Measurements from ENCODE around the gene CCDC149.
"Not testable (repeated sequence)": the region's sequence is repeated elsewhere in the genome, so short reads cannot be mapped to it uniquely, and the experiment has no call there.

The CCDC149 gene

DNA sequence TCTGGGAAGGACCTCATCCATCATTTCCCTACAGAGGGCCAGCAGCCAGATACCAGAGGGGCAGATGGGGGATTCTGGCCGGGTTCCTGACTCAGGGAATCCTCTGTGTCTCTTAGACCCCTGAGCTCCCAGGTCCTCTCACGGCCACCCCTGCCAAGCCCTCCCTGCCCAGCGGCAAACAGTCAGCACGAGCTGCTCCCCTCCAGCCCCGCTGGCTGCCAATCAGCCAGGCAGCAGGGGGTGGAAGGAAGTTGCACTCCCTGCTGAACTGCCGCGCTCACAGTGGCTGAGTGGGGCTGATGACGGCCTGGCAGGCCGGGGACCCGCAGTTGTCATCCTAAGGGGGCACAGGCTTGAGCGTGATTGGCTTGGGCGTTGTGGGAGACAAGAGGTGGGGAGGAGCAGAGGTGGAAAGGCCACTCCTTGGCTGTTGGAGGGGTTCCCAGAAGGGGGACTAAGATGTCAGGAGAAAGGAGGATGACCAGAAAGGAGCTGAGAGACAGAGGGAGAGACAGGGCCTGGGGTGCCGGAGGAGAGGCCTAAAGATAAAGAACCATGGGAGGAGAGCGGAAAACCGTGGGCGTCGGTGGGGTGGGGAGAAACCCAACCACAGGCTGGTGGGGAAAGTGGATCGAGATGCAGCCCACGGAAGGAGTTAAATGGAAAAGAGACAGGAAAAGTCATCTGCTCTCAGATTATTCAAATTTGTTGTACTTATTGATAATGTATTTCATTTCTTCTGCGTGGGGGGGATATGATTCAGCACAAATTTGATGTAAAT lies 4.4 kb upstream of the CCDC149 start:
- DNase-seq (ENCODE audit: low read depth, low spot score), result peak; percentile 57

- DNase-seq (ENCODE audit: low read depth, low spot score), result peak; percentile 28
Measured at GRCh38 chr4:24915121-24915922, 2.5 kb upstream of the CCDC149 start.

DNA sequence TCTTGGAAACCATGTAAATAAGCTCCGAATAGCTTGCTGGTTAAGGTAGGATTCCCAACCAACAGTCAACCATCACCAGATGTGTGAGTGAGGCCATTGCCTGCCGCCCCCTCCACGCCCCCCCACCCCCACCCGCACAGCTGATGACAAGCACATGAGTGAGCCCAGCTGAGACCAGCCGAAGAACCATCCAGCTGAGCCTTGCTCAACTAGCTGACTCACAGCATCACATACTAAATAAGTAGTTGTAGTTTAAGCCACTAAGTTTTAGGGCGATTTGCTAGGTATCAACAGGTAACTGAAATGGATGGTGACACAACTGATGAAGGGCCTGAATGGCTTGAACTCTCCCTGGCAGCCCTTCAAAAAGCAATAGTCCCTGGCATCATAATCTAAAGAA lies 1.6 kb upstream of the CCDC149 start:
- no peak for DNase-seq (ENCODE audit: low read depth, low spot score)

DNA sequence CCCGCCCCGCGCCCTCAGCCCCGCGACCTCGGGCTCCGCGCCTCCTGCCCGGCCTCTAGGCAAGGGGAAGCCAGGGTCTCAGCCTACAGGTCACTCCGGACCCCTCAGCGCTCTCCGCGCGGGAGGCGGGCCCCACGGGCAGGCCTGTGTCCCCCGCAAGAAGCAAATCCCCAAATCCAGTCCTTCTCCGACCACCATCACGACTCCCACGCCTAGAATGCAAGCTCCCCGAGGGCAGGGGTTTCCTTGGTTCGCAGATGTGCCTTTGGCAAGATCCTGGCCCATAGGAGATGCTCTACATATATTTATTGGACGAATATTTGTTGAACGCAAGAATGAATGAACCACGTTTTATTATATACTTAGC lies 260 bp upstream of the CCDC149 start:
- DNase-seq (ENCODE audit: low read depth, low spot score), result no peak

GRCh38 chr4:24910499-24910898 lies 2.3 kb downstream of the CCDC149 start:
- DNase-seq (ENCODE audit: low read depth, low spot score), result no peak

DNA sequence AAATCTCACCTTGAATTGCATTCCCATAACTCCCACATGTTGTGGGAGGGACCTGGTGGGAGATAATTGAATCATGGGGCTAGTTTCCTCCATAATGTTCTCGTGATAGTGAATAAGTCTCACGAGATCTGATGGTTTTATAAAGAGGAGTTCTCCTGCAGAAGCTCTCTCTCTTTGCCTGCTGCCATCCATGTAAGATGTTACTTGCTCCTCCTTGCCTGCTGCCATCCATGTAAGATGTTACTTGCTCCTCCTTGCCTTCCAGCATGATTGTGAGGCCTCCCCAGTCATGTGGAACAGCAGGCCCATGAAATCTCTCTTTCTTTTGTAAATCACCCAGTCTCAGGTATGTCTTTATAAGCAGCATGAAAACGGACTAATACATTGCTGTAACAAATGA lies 3.2 kb downstream of the CCDC149 start:
- DNase-seq (ENCODE audit: low read depth, low spot score), result not testable (repeated sequence)

DNA sequence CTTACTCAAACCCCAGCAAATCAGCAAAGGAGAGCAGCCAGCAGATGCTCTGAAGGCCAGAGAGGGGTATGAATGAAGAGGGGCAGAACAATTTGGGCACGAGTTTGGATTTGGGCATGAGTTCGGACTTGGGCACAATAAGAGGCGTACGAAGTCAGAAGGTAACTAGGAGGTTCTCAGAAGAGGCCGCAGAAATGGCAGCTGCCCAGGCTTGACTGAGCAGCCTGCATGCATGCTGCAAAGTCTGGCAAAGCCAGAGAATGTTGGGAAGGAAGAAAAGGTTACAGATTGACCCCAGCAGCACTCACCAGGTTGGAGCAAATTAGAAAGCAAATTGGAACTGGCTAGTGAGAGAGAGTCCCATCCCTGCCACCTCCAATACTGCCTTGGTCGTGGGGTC lies 15.2 kb downstream of the CCDC149 start:
- no peak for DNase-seq (ENCODE audit: low read depth, low spot score)

DNA sequence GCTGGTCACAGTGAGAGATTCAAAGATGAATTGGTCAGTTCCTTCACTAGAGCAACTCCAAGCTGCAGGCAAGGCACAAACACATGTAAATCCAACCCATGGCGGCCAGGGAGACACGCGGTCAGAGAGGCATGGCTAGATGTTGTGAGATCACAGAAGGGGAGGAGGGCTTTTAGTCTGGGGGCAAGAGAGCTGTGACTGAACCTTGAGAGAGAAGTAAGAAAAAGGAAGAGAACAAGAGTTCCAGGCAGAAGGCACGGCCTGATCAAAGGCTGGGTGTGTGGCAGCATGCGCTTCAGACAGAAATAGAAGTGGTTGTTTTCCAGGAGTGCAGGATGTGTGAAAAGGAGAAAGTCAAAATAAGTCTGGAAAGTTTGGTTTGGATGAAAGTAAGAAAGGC lies 15.9 kb downstream of the CCDC149 start:
- DNase-seq (ENCODE audit: low read depth, low spot score), result no peak

DNA sequence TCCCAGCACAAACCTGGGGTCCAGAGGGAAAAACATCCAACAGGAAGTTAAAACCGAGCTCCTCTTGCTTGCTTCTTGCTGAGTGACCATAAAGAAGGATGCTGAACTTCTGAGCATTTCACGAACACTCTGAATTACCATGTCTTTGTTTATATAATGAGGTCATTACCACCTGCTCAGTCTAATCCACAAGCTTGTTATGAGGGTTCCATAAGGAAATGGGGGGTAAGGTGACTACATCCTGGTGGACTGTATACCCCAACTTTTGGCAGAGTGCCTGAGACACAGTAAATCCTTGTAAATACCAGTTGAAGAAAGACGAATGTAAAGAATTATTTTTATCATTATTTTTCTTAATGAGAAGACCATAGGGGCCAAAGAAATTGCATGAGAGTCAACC lies 16.8 kb downstream of the CCDC149 start:
- no peak for DNase-seq (ENCODE audit: low read depth, low spot score)

- no peak for DNase-seq (ENCODE audit: low read depth, low spot score)
Measured at GRCh38 chr4:24895461-24895860, 17.4 kb downstream of the CCDC149 start.

DNA sequence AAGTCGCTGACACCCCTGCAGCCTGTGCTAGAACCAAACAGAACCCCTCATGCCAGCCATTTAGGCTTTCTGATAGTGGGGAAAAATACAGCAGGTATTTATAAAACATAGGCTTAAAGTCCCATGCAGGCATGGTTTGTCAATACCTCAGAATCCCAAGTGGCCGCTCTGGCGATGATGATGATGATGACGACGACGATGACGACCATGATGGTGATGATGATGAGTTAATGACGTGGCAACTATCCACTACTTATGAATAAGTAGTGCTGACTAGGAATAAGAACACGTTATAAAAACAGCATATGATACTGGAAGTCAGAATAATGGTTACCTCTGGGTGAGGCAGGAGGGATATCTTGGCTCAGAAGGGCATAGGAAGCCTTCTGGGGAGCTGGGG lies 18.0 kb downstream of the CCDC149 start:
- DNase-seq (ENCODE audit: low read depth, low spot score), result no peak

DNA sequence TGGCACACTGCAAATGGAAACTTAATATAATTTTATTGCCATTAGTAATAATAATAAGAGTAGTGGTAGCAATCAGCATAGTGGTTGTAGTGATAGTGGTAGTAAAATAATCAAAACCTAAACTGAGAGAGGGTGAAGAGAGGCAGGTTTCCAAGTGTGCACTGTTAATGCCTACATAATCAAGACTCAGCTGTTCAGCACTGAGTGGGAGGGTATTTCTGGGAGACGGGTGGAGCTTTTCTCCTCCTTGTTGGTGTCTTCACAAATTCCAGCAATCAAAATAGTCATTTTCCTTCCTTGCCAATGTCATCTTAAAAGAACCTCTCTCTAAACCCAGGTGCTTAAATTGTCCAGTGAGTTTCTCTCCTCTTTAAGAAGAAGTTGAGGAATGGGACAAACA lies 18.6 kb downstream of the CCDC149 start:
- DNase-seq (ENCODE audit: low read depth, low spot score), result no peak

GRCh38 chr4:24892778-24893177 lies 20.1 kb downstream of the CCDC149 start:
- no peak for DNase-seq (ENCODE audit: low read depth, low spot score)

GRCh38 chr4:24892278-24892677 lies 20.6 kb downstream of the CCDC149 start:
- no peak for DNase-seq (ENCODE audit: low read depth, low spot score)

DNA sequence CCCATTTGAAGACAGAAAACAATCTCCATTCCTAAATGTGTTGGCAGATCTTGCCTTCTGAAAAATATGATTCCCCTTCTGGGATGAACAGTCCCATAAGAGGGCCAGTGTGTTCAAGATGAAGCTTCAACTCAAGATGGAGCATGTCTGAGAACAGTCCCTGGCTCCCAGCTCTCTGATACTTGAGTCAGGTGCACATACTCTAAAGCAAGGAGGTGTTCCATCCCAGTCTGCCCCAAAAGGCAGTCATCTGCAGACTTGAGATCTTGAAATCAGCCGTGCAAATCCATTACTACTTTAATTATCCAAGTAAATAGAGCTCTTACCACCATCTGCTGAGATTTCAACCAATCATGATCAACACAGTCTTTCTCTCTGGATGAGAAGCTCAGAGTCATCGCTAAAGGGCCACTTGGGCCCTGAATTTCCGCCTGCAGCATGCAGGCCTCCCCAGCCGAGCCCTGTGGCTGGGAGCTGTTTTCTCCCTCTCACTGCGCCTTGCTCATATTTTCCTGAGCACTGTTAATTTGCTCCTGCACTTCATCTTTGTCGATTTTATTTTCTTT lies 22.2 kb downstream of the CCDC149 start:
- DNase-seq (ENCODE audit: low read depth, low spot score), result no peak

DNA sequence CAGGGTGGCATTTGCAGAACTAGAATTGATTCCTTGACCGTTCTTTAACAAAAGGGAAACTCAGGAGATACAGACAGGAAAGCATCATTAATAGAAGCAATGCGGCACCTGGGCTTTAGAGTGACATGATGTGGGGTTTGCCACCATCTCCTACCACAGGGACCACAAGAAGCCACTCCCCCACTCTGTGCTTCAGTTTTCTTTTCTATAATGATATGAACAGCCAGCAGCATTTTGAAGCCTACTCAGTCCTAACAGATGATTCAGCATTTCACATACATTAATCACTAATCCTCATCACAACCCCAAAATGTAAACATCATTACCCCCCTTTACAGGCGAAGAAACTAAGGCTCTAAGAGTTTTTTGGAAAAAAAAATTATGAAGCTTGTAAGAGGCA lies 22.9 kb downstream of the CCDC149 start:
- no peak for DNase-seq (ENCODE audit: low read depth, low spot score)

- peak; percentile 29 for DNase-seq (ENCODE audit: low read depth, low spot score)
Measured at GRCh38 chr4:24888475-24889344, 24.1 kb downstream of the CCDC149 start.

DNA sequence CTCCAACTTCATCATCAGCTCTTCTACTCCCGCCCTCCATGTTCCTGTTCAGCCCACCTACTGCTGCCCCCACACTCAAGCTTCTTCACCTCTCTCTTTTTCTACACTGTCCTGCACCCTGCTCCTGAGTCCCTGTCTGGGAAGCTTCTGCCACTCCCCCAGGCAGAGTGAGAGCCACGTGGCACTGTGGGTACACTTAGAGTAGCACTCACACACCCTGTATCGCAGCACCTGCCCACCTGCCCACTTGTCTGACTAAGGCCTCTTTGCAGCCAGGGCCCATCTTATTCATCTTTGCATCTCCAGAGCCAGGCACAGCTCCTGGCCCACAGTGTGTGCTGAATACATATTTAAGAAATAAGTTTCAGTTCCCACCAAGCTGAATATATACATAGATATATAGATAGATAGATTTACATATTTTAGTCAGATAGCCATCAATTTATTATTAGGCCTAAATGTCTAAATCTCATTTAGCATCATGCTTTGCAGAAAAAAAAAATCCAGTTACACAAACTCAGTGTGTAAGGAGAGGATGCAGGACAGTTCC lies 24.9 kb downstream of the CCDC149 start:
- no peak for DNase-seq (ENCODE audit: low read depth, low spot score)

DNA sequence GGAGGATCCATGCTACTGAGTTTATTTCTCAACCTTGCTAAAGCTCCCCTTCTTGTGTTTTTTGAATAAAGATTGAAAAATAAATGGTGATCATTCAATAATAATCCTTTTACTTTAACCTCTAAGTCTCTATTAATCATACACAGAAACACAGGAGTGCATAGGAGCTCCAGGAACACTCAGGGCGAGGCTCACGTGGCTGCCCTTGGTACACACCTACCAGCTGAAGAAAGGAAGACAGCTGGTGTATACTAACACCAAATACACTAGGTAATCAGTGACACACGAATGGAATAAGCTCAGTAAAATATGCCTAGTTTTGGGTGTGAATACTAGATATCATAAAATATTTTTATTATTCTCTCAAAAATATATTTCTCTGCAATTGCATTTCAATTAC lies 26.2 kb downstream of the CCDC149 start:
- DNase-seq (ENCODE audit: low read depth, low spot score), result no peak

DNA sequence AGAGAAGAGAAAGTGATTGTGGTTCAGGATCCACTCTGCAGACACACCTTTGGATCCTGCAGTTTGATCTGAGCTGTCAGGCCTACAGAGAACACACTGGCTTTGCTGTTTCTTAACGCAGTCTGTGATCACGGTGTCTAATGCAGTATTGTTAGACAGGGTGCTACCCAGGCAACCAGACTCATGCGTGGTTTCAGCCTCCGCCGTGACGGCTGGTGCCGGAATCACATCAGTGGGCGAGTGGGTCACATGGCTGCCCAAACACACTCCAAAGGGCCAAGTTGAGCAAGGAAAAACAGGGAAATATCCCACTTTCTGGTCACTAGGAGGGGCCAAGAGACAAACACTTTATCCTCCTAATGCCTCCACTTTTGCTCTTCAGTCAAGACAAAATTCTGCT lies 27.5 kb downstream of the CCDC149 start:
- no peak for DNase-seq (ENCODE audit: low read depth, low spot score)

- no peak for DNase-seq (ENCODE audit: low read depth, low spot score)
Measured at GRCh38 chr4:24884902-24885301, 27.9 kb downstream of the CCDC149 start.

Measured in ELF-1 (cell line).